HL-60 (cell line): ENCODE measurements around the gene MAPK6.
A peak's percentile ranks its signal among the peaks of the same experiment; 100 is the strongest.

Experiments
- DNase-seq, 2 experiments: peaks; one replicate each; pipeline ENCODE4 v3.0.0-alpha.2; 2010 to 2020; ENCODE audit warnings: low read depth in 1 of 2, low spot score in 1 of 2
- H3K27ac ChIP-seq: fragments of 250-450 bp; sonication (Bioruptor Pico); replicated peaks from 2 replicates; pipeline ENCODE4 v1.5.1; 2020; ENCODE audit warnings: mild to moderate bottlenecking, moderate library complexity
- H3K27me3 ChIP-seq: fragments of 250-450 bp; sonication (Bioruptor Pico); 2 replicates; pipeline ENCODE4 v1.5.1; 2021; ENCODE audit warnings: mild to moderate bottlenecking, moderate library complexity; ENCODE audit not compliant: insufficient read depth, poor library complexity, severe bottlenecking
- H3K4me3 ChIP-seq: replicated peaks from 2 replicates; pipeline ENCODE4 v1.5.1; 2011; ENCODE audit warnings: mild to moderate bottlenecking, control low read depth, low read length; ENCODE audit not compliant: insufficient read depth
- GABPA ChIP-seq: IDR thresholded peaks from 2 replicates; pipeline ENCODE4 v1.6.1; 2012; ENCODE audit warnings: low read depth
- POLR2AphosphoS5 ChIP-seq: IDR thresholded peaks from 2 replicates; pipeline ENCODE4 v1.6.1; 2012; ENCODE audit warnings: low read depth
- SPI1 ChIP-seq: IDR thresholded peaks from 2 replicates; pipeline ENCODE4 v1.6.1; 2012; ENCODE audit warnings: low read depth, mild to moderate bottlenecking, borderline replicate concordance
- TF ChIP-seq, protein P1 (sequence below): IDR thresholded peaks from one replicate; pipeline ENCODE4 v1.5.1; 2011; ENCODE audit warnings: low read length, control low read depth, inconsistent platforms; ENCODE audit not compliant: insufficient read depth
- TF ChIP-seq, protein P2 (sequence below): IDR thresholded peaks from 2 replicates; pipeline ENCODE4 v1.6.1; 2012; ENCODE audit warnings: low read depth; ENCODE audit not compliant: insufficient replicate concordance

Gene MAPK6

DNA sequence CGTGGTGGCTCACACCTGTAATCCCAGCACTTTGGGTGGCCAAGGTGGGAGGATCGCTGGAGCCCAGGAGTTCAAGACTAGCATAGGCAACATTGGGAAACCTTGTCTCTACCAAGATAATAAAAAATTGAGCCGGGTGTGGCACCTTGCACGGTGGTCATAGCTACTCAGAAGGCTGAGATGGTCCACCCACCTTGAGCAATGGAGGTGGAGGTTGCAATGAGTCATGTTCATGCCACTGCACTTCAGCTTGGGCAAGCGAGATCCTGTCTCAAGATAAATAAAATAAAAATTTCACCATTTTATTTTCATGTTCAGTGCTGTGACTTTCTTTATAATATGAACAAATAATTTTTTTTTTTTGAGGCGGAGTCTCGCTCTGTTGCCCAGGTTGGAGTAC lies 12.5 kb downstream of the MAPK6 start:
- no peaks in the 10 kb centered on the region for H3K27me3 ChIP-seq
- DNase-seq: no peak
- no peak overlapping the region for H3K27ac ChIP-seq
- TF ChIP-seq SPI1: no peak
- TF ChIP-seq POLR2AphosphoS5: no peak
- TF ChIP-seq, protein P1, sequence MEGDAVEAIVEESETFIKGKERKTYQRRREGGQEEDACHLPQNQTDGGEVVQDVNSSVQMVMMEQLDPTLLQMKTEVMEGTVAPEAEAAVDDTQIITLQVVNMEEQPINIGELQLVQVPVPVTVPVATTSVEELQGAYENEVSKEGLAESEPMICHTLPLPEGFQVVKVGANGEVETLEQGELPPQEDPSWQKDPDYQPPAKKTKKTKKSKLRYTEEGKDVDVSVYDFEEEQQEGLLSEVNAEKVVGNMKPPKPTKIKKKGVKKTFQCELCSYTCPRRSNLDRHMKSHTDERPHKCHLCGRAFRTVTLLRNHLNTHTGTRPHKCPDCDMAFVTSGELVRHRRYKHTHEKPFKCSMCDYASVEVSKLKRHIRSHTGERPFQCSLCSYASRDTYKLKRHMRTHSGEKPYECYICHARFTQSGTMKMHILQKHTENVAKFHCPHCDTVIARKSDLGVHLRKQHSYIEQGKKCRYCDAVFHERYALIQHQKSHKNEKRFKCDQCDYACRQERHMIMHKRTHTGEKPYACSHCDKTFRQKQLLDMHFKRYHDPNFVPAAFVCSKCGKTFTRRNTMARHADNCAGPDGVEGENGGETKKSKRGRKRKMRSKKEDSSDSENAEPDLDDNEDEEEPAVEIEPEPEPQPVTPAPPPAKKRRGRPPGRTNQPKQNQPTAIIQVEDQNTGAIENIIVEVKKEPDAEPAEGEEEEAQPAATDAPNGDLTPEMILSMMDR: no peak
- no peak for TF ChIP-seq GABPA
- TF ChIP-seq, protein P2, sequence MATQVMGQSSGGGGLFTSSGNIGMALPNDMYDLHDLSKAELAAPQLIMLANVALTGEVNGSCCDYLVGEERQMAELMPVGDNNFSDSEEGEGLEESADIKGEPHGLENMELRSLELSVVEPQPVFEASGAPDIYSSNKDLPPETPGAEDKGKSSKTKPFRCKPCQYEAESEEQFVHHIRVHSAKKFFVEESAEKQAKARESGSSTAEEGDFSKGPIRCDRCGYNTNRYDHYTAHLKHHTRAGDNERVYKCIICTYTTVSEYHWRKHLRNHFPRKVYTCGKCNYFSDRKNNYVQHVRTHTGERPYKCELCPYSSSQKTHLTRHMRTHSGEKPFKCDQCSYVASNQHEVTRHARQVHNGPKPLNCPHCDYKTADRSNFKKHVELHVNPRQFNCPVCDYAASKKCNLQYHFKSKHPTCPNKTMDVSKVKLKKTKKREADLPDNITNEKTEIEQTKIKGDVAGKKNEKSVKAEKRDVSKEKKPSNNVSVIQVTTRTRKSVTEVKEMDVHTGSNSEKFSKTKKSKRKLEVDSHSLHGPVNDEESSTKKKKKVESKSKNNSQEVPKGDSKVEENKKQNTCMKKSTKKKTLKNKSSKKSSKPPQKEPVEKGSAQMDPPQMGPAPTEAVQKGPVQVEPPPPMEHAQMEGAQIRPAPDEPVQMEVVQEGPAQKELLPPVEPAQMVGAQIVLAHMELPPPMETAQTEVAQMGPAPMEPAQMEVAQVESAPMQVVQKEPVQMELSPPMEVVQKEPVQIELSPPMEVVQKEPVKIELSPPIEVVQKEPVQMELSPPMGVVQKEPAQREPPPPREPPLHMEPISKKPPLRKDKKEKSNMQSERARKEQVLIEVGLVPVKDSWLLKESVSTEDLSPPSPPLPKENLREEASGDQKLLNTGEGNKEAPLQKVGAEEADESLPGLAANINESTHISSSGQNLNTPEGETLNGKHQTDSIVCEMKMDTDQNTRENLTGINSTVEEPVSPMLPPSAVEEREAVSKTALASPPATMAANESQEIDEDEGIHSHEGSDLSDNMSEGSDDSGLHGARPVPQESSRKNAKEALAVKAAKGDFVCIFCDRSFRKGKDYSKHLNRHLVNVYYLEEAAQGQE: no peak
- no peak overlapping the region for H3K4me3 ChIP-seq

DNA sequence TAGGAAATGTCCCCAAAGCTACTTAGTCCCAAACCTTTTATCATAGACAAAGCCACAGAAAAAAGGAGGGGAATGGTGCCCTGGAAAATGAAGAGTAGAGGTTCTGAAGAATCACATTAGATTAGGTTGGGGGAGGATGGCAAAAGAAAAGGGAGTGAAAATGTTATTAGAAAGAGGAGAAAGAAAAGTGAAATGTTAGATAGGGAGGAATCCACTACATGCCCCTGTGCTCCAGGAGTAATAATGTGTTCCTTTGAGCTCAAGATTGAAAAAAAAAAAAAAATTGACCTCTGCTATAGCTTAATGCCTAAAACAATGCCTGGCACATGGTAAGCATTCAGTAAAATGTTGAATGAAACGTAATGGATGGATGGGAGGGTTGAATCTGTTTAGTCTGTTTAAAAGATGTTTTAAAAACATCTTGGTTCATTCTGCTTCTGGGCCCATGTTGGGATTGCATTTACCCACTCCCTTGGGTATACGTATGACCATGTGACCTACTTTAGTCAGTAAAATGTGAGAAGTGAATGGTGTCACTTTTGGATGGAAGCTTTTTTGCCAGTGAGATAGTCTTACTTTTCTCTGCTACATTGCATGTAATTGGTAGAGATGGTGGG lies 19.0 kb downstream of the MAPK6 start:
- H3K27ac ChIP-seq: no peak overlapping the region
- TF ChIP-seq SPI1: no peak
- TF ChIP-seq, protein P1: no peak
- no peak for TF ChIP-seq POLR2AphosphoS5
- no peak for TF ChIP-seq GABPA
- TF ChIP-seq, protein P2: no peak
- no peak for DNase-seq
- no peaks in the 10 kb centered on the region for H3K27me3 ChIP-seq
- H3K4me3 ChIP-seq: no peak overlapping the region

DNA sequence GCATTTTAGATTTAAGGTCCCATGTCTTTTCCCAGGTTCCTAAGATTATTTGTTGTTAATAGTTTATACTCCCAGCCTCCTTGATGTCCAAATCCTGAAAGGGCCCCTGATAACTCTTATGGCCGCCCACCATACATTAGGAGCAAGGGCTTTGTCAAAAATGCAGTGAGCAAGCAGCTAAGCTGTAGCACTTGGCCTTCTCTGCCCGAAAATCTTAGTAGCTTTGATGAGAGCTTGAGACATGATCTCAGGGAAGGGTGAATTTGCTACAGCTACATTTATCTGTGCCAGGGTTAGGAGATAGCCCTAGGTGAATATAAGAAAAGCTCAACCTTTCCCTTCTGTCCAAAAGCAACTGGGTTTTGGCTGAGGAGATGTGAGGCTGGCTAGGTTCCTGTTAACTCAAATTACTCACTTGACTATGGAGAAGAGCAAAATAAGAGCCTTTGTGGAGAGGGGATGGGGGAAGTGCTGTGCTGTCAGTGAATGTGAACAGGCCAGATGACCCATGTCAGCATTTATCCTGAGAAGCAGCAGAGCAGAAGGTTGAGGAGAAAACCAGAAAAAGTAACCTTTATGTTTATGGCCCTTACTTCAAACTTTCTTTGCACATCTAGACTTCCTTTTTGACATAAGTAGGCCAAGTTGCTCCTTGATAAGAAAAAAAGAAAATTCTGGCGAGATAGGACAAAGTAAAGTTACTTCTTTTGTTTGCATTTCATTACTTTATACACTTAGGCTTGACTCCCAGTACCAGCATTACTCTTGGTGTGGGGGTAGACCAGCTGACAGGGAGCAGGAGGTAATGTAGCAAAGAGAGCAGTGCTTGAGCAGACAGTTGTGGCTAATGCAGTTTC lies 21.1 kb downstream of the MAPK6 start:
- peak in 1 of 2 experiments; percentile 36 for DNase-seq
- no peak overlapping the region for H3K4me3 ChIP-seq
- H3K27me3 ChIP-seq: no peaks in the 10 kb centered on the region
- TF ChIP-seq SPI1: peak; percentile 14; the same call in 1 of the 2 replicates
- TF ChIP-seq, protein P1: no peak
- TF ChIP-seq, protein P2: no peak
- H3K27ac ChIP-seq: no peak overlapping the region
